CD4-positive, alpha-beta T cell treated with Interleukin-6 for 4 hours (primary cell): ENCODE data around the gene APOB.

Experiments
- DNase-seq: peaks from one replicate; pipeline ENCODE4 v3.0.0-alpha.2; 2020; ENCODE audit warnings: mixed read lengths

The APOB gene

DNA sequence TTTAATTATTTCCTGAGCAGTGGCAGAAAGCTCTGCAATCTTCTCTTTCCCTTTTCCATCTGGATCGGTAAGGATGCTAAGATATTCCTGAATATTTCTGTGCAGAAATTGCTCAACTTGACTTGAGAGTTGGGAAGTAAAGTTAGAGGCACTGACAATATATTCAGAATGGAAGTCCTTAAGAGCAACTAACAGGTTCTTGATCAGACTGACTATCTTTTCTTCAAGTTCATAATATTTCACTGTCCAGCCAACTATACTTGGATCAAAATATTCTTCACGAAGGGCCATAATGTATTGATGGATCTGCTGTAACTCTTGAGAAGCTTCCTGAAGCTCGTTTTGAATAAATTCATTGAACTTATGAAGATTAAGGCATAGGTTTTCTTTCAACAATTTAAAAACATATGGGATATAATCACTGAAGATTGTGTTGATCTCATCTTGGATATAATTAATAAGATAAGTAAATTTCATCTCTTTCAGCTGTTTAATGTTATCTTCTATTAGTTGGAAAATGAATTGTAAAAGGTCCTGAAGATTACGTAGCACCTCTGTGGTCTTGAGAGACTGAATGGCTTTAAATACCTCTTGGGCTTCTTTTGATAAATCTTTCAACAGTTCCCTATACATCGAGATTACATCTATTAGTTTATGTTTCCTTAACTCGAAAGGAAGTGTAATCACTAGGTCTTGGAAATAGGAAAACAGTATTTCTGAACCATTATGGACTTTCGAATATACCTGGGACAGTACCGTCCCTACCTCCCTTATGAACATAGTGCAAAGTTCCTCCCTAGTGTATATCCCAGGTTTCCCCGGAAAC, 41.7 kb downstream of the APOB start:
- no peak for DNase-seq

DNA sequence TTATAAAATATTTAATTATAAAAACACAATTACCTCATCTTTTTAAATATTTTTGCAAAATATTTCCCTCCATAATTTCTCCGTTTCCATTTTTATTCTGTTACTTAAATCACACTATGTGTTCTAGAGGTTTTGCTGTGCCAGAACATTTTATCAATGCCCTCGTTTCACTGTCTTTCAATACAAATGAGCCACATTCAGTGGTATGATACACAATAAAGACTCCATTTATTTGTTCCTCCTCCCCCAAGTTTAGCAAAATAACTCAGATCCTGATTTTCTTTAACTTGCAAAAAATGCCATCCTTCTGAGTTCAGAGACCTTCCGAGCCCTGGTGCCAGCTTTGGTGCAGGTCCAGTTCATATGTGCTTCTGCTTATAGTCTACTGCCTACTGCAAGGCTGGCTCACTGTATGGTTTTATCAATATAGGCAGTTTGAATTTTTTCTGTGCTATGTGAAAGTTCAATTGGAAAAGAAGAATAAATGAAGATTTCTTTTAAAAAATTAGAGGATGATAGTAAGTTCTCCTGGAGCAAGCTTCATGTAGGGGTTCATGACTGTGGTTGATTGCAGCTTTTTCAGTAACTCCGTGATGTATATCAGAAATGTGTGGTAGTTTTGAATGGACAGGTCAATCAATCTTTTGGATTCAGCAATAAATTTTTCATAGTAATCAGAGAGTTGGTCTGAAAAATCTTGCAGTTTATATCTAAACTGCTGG, 42.5 kb downstream of the APOB start:
- DNase-seq = no peak

DNA sequence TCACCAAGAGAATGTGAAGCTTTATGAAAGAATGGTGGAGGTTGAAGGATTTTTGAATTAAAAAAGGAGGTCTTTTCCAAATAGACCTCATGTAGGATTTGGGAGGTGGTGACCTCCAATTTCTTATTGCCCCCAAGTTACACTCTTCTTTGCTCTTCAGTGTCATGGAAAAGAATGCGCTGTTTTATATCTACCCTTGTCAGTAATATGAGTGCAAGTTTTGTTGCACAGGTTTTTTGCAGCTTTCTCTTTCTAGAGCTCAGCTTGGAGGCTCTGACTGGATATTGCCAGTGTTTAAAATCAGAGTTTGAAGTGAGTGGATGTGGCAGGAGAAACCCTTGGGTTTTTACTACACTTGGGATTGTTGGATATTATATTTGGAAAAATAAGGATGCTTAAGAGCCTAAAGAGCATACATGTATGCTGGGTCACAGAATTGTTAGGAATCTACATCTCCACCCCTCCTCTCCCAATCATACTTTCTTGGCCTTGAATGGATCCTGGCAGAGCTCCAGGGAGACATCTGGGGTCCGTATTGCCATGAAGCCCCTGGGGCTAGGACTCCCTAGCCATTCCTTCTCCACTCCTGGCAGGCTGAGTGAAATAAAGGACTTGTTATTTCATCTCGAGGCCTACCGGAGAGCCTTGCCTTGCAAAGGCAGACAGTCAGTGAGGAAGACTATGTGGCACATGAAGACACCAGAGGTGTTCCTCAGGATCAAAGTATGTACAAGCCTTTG, 43.8 kb downstream of the APOB start:
- no peak for DNase-seq

DNA sequence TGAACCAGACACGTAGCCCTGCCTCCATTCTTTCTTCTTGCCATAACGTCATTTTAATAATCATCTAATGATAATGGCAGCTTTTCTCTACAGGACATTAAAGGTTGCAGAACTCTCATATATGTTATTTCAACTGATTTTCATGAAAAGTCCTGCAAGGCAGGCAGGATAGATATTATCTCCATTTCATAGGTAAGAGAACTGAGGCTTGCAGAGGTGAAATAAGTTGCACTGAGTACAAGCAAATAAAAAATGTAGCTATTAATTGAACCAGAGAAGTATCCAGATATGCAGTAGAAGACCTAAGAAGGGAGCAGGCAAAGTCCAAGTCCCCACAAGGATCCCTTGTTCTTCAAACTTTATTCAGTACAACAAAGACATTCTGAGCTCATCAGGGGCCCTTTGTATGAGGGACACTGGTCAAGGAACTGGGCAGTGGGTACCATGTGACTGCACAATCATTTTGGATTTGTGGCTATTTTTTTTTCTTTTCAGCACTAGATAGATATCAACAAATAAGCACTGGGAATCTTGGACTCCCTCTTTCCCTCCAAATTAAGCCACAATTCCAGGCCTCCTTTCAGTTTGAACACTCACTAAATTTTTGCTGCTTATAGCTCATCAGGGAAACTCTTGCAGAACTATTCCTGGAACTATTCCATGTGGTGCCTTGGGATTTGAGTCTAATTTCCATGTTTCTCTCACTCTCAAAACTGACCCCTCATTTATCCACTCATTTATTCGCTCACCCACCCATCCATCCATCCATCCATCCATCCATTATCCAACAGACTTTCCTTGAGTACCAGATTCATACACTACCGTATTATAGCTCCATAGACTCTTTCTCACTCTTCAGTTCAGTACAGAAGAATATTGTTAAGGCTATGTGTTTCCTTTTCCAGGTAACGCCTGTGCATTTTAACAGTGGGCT, 44.6 kb downstream of the APOB start:
- no peak for DNase-seq

- DNase-seq = no peak
These were observed 45.7 kb downstream of the APOB start for GRCh38 chr2:20997953-20998722.

DNA sequence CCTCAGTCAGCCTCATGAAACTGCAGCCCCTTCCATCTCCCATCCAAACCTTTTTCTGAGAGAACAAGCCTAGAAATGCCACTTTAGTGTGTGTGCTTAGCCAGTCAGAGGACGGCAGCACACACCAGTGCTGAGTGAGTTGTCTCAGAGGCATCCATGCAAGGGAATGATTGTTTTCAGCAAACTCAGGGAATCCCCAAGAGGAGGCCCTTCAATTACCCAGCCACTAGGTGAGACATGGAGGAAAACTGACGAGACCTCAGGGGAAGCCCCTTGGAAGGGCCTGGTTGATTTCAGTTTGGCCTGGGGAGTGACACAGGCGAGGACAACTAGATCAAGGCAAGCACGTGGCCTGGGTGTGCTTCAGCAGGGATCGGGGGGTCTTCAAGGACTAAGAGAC, 49.7 kb downstream of the APOB start:
- no peak for DNase-seq

DNA sequence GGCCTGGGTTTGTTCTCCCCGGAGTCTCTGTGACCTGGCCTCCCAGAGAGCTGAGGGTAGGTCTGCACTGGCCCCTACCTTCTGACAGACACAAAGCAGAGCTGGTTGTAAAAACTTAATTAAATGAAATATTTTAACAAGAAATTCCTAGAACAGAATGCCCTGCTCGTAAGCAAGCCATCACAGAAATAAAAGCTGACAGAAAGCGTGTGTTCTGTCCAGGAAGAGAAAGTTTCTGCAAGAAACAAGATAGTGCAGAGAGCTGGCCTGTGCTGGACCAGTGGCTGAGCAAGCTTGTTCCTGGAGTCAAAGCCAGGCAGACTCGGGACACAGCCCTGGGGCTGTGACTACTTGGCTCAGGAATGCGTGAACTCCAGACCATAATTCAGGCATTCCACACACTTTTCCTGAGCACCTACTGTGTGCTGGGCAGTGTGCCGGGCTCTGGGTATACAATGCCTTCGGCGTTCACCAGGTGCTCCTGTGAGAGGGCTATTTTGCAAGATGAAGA, 51.6 kb downstream of the APOB start:
- DNase-seq = no peak

DNA sequence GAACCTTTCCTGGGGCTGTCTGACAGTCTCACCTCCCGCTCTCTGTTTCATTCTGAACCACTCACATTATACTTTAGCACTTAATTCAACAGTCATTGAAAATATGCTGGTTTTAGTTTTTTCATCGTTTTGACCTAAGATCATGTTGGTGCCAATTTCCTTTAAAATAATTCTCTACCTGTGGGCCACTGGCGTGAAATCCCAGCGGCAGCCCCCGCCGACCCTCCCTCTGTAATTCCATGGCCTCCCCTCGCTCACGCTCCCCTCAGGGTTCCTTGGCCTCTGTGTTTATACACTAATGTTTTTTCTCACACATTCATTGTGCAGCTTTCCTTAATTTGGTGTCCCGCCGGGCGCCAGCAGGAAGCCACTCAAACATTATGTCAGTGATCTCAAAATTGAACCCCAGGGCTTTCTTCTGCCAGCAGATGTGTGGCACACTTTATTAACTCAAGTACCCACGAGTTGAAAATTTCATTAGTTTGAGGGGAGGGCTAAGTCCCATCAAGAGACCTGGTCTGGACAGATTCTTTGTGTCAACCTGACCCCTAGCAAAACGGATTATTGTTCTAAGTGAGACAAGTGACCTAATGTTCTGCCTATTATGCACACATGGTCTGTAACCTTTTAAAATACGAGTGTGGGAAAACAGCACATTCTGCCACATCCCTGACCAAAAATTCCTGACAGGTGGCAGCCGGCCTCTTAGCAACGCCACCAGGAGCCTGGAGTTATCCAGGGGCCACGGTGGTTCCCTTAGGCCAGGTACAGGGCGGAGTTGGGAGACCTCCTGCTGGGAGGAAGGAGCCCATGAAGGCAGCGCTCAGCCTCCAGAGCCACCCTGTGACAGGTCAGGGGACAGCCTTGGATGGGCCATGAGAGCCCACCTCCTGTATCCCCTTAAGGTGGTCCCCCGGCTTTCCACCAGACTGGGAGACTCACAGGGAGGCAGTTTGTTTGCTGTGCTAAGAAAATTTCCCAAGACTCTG, 53.1 kb downstream of the APOB start:
- no peak for DNase-seq

- DNase-seq = no peak
These were observed 54.5 kb downstream of the APOB start for GRCh38 chr2:20989404-20989803.

- DNase-seq = no peak
These were observed 55.0 kb downstream of the APOB start for GRCh38 chr2:20988905-20989304.

- DNase-seq = no peak
These were observed 57.6 kb downstream of the APOB start for GRCh38 chr2:20986024-20986939.

DNA sequence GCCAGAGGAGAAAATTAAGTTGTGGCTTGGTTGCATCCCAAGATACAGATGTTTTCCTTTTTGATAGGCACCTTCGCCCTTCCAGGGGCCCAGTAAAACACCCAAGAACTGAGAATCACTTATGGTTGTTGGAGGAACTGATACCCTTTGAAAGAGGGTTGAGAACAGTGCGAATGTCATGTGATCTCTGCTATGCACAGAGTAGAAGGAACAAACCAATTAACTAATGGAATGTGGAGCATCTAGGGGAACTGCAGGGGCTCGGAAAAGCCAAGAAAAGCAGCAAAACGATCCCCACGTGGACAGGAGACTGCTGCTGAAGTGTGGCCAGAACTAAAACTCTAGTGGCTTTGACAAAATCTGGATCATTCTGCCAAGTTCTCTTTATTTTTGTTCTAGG, 58.8 kb downstream of the APOB start:
- no peak for DNase-seq

DNA sequence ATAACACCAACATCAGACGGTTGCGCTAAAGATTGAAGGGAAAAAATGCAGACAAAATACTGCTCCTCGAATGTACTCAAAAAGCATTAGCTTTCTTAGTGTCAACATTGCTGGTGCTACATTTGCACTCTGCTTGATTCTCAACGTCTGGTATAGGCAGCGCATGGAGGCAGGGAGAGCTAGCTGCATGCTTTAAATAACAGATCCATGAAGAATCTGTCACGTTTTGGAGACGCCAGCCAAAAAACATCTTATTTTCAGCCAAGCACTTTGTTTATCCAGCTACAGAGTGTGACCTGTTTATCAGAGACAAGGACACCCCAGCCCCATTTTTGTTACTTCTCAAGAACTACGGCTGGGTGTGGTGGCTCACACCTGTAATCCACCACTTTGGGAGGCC, 59.5 kb downstream of the APOB start:
- DNase-seq = no peak

DNA sequence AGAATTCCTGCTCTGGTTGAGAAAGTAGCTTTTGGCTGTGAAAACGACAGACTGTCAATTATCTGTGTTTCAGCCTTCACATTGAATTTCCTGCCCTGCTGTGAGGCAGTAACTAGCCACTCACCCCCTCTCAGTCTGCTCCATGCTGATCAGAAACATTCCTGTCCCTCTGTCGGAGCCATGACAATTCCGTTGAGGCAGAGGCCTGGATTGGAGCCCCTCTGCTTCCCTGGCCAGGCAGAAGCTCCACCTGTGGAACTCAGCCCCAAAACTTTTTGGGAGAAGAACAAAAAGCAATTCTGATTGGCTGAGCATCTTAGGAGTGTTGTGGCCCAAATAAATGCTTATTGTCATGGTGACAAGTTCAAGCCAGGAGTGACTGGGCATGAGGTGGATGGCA, 60.0 kb downstream of the APOB start:
- DNase-seq = no peak

DNA sequence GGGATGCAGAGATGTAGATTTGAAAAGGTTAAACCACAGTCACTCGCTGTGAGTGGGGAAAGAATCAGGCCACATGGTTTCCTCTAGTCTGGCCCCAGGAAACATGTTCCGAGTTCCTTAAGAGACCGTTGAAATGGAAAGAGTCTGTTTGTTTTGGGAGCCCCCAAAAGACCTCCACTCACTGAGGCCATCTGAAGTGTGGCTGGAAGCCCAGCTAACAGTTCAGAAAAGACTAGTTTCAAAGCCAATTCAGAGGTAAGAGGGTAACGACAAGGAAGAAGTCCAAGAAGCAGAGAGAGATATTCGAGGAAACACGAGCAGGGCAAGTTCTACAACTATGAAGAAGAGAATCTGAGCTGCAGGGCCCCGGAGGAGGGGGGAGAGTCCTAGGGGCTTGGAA, 61.0 kb downstream of the APOB start:
- DNase-seq = no peak

DNA sequence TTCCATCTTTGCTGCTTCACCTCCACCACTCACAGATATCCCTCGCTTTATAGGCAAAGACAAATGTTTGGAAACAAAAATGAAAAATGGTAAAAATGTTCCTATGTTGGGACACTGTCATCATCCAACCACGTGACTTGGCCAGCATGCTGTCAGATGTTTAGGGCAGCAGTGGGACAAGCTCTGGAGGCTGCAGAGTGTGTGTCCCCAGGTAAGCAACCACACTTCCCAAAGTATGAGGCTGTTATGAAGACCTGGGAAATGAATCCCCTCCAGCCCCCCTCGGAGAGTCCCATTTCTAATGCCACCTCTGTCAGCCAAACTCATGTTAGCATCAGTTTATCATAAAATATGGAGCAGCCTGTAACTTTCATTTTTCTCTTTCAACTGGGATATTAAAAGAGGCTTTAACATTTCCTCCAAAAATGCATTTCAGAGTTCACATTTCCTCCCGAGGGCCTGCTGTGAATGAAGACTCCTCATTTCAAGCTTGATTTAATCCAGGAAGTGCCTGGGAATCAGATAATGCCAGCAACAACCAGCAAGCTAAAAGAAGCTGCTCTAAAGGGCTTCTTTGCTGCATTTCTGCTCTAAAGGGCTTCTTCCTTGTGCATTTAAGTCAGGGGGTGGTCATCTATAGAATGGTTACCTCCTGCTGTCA, 66.2 kb downstream of the APOB start:
- no peak for DNase-seq

- no peak for DNase-seq
These were observed 67.3 kb downstream of the APOB start for GRCh38 chr2:20976527-20976926.

DNA sequence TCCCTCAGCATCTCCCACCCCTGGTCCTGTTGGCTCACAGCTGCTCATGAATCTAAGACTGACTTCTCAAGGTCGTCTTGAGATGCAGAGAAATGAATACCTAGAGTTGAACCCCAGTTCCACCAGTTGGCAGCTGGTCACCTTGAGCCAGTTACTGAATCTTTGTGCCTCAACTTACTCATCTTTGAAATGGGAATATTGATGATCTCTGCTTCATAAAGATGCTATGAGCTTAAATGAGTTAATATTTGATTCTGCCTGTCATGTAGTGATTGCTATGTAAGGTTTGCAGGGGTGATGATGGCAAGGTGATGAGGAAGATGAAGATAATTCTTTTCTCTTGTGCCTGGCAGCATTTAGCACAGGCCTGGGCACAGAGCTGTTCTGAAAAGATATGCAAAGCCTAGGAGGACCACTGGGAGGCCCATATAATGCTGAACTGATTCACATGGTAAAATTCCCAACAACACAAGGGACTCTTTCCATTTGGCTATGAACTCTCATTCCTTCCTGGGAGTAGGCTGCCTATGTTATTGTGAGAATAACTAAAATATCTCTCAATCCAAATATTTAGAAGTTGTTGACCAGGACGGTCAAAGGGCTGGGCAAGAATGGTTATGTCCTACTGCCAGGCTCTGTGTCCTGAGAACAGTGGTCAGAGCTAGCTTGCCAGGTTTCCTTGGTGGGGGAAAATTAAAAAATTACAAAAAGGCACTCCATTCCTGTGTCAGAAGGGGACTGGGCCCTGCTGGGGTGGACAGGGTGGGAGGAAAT, 70.9 kb downstream of the APOB start:
- DNase-seq = no peak
